ENCODE results near the gene SLC25A6.

DNA sequence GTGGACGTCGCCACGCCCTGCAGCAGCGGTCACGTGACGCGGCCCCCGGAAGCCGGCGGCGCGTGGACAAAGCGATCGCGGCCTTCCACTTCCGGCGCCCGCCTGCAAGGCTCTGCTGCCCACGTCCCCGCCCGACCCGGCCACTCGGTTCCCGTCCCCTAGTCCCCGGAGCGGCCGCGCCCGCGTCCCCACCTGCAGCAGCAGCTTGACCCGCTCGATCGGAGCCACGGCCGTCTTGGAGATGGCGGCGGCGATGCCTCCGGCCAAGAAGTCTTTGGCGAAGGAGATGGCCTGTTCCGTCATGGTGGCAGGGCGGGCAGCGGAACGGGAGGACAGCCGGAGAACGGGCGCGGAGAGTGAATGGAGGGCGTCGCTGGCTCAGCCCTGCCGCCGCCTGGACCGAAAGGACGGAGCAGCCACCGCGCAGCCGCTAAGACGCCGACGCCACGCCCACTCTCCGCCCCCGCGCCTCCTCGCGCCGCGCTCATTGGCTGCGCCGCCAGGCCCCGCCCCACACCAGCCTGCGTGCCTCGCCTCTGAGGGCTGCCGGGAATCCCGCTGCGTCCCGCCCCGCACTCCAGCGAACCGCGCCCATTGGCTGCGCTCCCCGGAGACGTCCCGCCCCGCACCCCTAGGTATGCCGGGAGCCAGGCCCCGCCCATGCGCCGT, at the start of gene SLC25A6:
- TF ChIP-seq SRF (IDR thresholded peaks at IDR 0.05; ENCODE audit: low read depth in 2 of 2, low read length in 2 of 2) (no peak), ESRRA (IDR thresholded peaks at IDR 0.05; ENCODE audit: low read length) (no peak), RFX5 (IDR thresholded peaks at IDR 0.05; ENCODE audit: low read depth, low read length) (no peak), STAT1 (conservative IDR thresholded peaks at IDR 0.05) (0 out of 2 replicates have a peak, but pooled peaks have one; percentile 80)
- TF ChIP-seq, protein P1, sequence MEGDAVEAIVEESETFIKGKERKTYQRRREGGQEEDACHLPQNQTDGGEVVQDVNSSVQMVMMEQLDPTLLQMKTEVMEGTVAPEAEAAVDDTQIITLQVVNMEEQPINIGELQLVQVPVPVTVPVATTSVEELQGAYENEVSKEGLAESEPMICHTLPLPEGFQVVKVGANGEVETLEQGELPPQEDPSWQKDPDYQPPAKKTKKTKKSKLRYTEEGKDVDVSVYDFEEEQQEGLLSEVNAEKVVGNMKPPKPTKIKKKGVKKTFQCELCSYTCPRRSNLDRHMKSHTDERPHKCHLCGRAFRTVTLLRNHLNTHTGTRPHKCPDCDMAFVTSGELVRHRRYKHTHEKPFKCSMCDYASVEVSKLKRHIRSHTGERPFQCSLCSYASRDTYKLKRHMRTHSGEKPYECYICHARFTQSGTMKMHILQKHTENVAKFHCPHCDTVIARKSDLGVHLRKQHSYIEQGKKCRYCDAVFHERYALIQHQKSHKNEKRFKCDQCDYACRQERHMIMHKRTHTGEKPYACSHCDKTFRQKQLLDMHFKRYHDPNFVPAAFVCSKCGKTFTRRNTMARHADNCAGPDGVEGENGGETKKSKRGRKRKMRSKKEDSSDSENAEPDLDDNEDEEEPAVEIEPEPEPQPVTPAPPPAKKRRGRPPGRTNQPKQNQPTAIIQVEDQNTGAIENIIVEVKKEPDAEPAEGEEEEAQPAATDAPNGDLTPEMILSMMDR (IDR thresholded peaks at IDR 0.05 in 2 of 3, conservative IDR thresholded peaks at IDR 0.05 in 1 of 3; ENCODE audit: control insufficient read depth in 2 of 3, extremely low read depth in 1 of 3, insufficient read depth in 1 of 3, low read depth in 3 of 3, low read length in 3 of 3), result 0 out of 6 replicates have a peak, but pooled peaks of 1 of the 3 experiments have one; percentile 10
